ENCODE results near the gene RMRP.

GRCh38 chr9:35609001-35609819 lies 48.6 kb downstream of the RMRP start:
- TF ChIP-seq EZH2phosphoT487 (IDR thresholded peaks at IDR 0.05; ENCODE audit: low read length) (no peak), CTCF (IDR thresholded peaks at IDR 0.05; ENCODE audit: low read length) (no peak)
